Measurements from ENCODE around the gene USP20.

DNA sequence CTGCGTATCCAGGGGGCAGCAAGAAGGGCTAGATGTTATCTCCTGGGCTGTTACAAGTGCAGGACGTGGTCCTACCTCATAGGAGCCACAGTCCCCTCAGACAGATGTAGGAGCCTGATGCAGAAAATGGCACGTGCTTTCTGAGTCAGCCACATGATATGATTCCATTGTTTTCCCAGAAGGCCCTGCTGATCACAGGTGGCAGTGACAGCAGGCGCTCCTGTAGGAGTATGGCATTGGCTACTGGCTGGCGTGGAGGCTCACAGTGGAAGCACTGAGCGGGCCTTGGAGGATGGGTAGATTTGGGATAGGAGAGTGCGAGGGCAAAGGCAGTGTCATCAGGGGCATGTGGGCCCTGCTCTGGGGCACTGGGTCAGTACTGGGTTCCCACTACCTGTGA is 21.9 kb downstream of the USP20 start:
- TF ChIP-seq, protein P1, sequence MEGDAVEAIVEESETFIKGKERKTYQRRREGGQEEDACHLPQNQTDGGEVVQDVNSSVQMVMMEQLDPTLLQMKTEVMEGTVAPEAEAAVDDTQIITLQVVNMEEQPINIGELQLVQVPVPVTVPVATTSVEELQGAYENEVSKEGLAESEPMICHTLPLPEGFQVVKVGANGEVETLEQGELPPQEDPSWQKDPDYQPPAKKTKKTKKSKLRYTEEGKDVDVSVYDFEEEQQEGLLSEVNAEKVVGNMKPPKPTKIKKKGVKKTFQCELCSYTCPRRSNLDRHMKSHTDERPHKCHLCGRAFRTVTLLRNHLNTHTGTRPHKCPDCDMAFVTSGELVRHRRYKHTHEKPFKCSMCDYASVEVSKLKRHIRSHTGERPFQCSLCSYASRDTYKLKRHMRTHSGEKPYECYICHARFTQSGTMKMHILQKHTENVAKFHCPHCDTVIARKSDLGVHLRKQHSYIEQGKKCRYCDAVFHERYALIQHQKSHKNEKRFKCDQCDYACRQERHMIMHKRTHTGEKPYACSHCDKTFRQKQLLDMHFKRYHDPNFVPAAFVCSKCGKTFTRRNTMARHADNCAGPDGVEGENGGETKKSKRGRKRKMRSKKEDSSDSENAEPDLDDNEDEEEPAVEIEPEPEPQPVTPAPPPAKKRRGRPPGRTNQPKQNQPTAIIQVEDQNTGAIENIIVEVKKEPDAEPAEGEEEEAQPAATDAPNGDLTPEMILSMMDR (conservative IDR thresholded peaks at IDR 0.05; ENCODE audit: low read length): no peak
- no peak for TF ChIP-seq EZH2phosphoT487 (IDR thresholded peaks at IDR 0.05; ENCODE audit: borderline replicate concordance, low read depth, low read length)

All from OCI-LY7 (cell line).